ENCODE data around the gene RNPS1. TPM values are rescaled to one million over a fixed set of nuclear protein-coding genes. Genes with fewer than 3 reads are reported as not detected.

Gene RNPS1
- total and polyA plus RNA-seq, 2 donors (not counting 1 experiment from before 2014, with no cell fraction given), result 209 to 265 TPM

DNA sequence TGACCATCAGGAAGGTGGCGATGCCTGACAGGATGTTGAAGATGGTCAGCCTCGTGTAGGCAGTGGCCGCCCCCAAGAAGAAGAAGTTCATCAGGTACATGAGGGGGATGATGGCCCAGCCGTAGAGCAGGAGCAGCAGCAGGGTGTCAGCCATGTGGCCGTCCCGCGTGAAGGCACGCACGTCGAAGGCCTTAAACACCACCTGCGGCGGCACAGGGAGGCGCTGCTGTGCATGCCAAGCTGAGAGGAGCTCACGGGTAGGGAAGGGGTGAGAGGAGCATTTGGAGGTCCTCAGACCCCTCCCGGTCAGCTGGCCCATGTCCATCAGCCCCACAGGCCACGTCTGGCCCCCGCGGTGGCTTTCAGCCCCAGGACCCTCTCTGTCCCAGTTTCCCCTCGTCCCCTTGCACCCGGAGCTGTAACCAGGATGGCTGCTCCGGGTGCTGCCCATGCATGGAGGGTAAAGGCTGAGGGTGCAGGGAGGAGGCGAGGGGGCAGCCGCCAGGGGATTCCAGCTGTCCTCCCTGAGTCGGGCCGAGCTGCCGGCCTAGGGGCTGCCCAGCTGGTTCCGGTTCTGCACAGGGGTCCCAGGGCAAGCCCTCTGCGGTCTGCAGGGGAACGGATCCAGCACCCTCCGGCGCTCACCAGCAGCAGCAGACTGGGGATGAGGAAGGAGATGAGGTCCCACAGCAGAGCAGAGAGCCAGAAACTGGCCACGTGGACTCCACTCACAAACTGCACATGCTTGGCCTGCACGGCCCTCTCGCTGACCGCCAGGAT is 17.1 kb upstream of the RNPS1 start:
- no peak overlapping the region for H3K27ac Mint-ChIP-seq
- Histone ChIP-seq H3K9me3 (ENCODE audit: control extremely low read depth in 1 of 3, control insufficient read depth in 2 of 3, insufficient read depth in 1 of 3, low read length in 2 of 3) (no peaks in the 10 kb centered on the region), H3K36me3 (replicated peaks in 1 of 2; ENCODE audit: control extremely low read depth in 1 of 2, control insufficient read depth in 1 of 2, extremely low read depth in 1 of 2, insufficient read depth in 2 of 2, low read length in 1 of 2) (no peaks in the 10 kb centered on the region), H2AFZ (ENCODE audit: insufficient read depth, low read depth, low read length, poor library complexity, severe bottlenecking) (no peak overlapping the region), H3K9ac (ENCODE audit: low read length) (no peak overlapping the region), H3K27ac (ENCODE audit: low read length in 2 of 2) (no peak overlapping the region), H4K20me1 (ENCODE audit: control insufficient read depth, insufficient read depth, low read length, poor library complexity, severe bottlenecking) (no peaks in the 10 kb centered on the region), H3K79me2 (ENCODE audit: control insufficient read depth, insufficient read depth, low read length) (no peaks in the 10 kb centered on the region), H3K4me1 (ENCODE audit: control insufficient read depth in 2 of 2, insufficient read depth in 2 of 2, low read length in 2 of 2) (no peaks in the 10 kb centered on the region), H3K27me3 (replicated peaks in 1 of 4; ENCODE audit: control extremely low read depth in 1 of 4, control insufficient read depth in 3 of 4, insufficient read depth in 4 of 4, low read length in 3 of 4) (no peaks in the 10 kb centered on the region), H3K4me2 (replicated peaks; ENCODE audit: low read depth, low read length, poor library complexity, severe bottlenecking) (no peak overlapping the region), H3K4me3 (ENCODE audit: control extremely low read depth in 1 of 5, extremely low read depth in 1 of 5, insufficient read depth in 1 of 5, low read depth in 2 of 5, low read length in 4 of 5) (no peak overlapping the region)
- CTCF ChIA-PET, result no interaction called here
- POLR2A ChIA-PET, result no interaction called here
- DNase-seq, result no peak
- no peaks in the 10 kb centered on the region for H3K4me1 Mint-ChIP-seq
- no peak overlapping the region for H3K4me3 Mint-ChIP-seq
- no peak for ATAC-seq (ENCODE audit: low read depth)
- TF ChIP-seq, protein P1, sequence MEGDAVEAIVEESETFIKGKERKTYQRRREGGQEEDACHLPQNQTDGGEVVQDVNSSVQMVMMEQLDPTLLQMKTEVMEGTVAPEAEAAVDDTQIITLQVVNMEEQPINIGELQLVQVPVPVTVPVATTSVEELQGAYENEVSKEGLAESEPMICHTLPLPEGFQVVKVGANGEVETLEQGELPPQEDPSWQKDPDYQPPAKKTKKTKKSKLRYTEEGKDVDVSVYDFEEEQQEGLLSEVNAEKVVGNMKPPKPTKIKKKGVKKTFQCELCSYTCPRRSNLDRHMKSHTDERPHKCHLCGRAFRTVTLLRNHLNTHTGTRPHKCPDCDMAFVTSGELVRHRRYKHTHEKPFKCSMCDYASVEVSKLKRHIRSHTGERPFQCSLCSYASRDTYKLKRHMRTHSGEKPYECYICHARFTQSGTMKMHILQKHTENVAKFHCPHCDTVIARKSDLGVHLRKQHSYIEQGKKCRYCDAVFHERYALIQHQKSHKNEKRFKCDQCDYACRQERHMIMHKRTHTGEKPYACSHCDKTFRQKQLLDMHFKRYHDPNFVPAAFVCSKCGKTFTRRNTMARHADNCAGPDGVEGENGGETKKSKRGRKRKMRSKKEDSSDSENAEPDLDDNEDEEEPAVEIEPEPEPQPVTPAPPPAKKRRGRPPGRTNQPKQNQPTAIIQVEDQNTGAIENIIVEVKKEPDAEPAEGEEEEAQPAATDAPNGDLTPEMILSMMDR (IDR thresholded peaks at IDR 0.05), result no peak
- no peak for TF ChIP-seq EZH2 (IDR thresholded peaks at IDR 0.05; ENCODE audit: borderline replicate concordance, insufficient read depth, low read depth, low read length, poor library complexity, severe bottlenecking)
- H3K27me3 Mint-ChIP-seq, result no peaks in the 10 kb centered on the region
- intact Hi-C loops (cut with micrococcal nuclease), result no loop called here
- H3K9me3 Mint-ChIP-seq (ENCODE audit: insufficient read depth), result no peaks in the 10 kb centered on the region
- 92% methylated on average over 34 of the region's 35 CpGs for WGBS (ENCODE audit: insufficient coverage)

DNA sequence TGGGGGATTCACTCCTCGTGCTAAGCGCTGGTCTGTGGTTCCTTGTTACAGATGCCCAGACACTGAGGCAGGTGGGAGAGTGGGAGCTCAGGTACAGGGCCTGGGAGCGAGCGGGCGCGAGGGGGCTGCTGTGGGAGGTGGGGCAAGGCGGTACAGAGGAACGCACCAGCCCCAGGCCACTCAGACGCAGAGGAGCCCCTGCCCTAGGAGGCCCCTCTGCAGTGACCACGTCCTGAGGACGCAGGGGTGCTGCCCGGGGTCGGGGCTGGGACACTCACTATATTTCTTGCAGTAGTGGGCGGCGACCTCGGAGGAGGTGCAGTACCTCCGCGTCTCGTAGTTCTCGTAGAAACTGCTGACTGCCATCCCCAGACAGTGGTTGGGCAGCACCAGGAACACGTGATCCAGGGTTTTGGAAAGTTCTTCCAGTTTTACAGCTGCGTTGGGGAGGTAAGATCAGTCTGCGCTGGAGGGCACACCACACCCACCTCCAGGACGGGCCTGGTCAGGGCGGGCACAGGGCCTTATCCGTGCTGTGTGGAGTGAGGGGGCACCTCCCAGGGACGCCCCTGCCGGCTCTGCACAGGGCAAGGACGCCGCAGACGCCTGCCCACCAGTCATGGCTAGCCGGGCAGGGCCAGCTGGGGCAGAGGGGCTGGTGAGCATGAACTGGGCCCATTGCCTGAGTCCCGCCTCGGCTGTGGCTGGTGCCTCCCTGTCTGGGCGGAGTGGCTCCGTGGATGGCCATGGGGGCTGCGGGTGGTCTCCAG is 16.3 kb upstream of the RNPS1 start:
- Histone ChIP-seq H3K9ac (ENCODE audit: low read length) (no peak overlapping the region), H3K9me3 (ENCODE audit: control extremely low read depth in 1 of 3, control insufficient read depth in 2 of 3, insufficient read depth in 1 of 3, low read length in 2 of 3) (no peaks in the 10 kb centered on the region), H3K4me3 (ENCODE audit: control extremely low read depth in 1 of 5, extremely low read depth in 1 of 5, insufficient read depth in 1 of 5, low read depth in 2 of 5, low read length in 4 of 5) (no peak overlapping the region), H3K4me2 (replicated peaks; ENCODE audit: low read depth, low read length, poor library complexity, severe bottlenecking) (no peak overlapping the region), H3K27me3 (replicated peaks in 1 of 4; ENCODE audit: control extremely low read depth in 1 of 4, control insufficient read depth in 3 of 4, insufficient read depth in 4 of 4, low read length in 3 of 4) (no peaks in the 10 kb centered on the region), H3K79me2 (ENCODE audit: control insufficient read depth, insufficient read depth, low read length) (no peaks in the 10 kb centered on the region), H3K36me3 (replicated peaks in 1 of 2; ENCODE audit: control extremely low read depth in 1 of 2, control insufficient read depth in 1 of 2, extremely low read depth in 1 of 2, insufficient read depth in 2 of 2, low read length in 1 of 2) (no peaks in the 10 kb centered on the region), H3K4me1 (ENCODE audit: control insufficient read depth in 2 of 2, insufficient read depth in 2 of 2, low read length in 2 of 2) (no peaks in the 10 kb centered on the region), H4K20me1 (ENCODE audit: control insufficient read depth, insufficient read depth, low read length, poor library complexity, severe bottlenecking) (no peaks in the 10 kb centered on the region), H3K27ac (ENCODE audit: low read length in 2 of 2) (no peak overlapping the region), H2AFZ (ENCODE audit: insufficient read depth, low read depth, low read length, poor library complexity, severe bottlenecking) (no peak overlapping the region)
- no peak overlapping the region for H3K27ac Mint-ChIP-seq
- H3K27me3 Mint-ChIP-seq, result no peaks in the 10 kb centered on the region
- intact Hi-C loops (cut with micrococcal nuclease), result no loop called here
- ChIA-PET POLR2A (no interaction called here), CTCF (no interaction called here)
- H3K4me1 Mint-ChIP-seq, result no peaks in the 10 kb centered on the region
- TF ChIP-seq EZH2 (IDR thresholded peaks at IDR 0.05; ENCODE audit: borderline replicate concordance, insufficient read depth, low read depth, low read length, poor library complexity, severe bottlenecking), result no peak
- TF ChIP-seq, protein P1 (IDR thresholded peaks at IDR 0.05), result no peak
- H3K9me3 Mint-ChIP-seq (ENCODE audit: insufficient read depth), result no peaks in the 10 kb centered on the region
- DNase-seq (no peak), ATAC-seq (ENCODE audit: low read depth) (no peak)
- WGBS (ENCODE audit: insufficient coverage), result 93% methylated on average over 35 of the region's 37 CpGs
- no peak overlapping the region for H3K4me3 Mint-ChIP-seq

All from B cell (primary cell).